Measurements from ENCODE around the gene LMNB1.

GRCh38 chr5:126877602-126878001 is 100.7 kb downstream of the LMNB1 start:
- TF ChIP-seq TCF7L2 (IDR thresholded peaks at IDR 0.05; ENCODE audit: borderline replicate concordance, extremely low read depth, insufficient read depth, insufficient read length) (no peak), REST (IDR thresholded peaks at IDR 0.05; ENCODE audit: low read depth) (no peak), JUND (IDR thresholded peaks at IDR 0.05) (no peak), POLR2AphosphoS5 (IDR thresholded peaks at IDR 0.05; ENCODE audit: low read depth, low read length) (no peak)
- TF ChIP-seq, protein P1, sequence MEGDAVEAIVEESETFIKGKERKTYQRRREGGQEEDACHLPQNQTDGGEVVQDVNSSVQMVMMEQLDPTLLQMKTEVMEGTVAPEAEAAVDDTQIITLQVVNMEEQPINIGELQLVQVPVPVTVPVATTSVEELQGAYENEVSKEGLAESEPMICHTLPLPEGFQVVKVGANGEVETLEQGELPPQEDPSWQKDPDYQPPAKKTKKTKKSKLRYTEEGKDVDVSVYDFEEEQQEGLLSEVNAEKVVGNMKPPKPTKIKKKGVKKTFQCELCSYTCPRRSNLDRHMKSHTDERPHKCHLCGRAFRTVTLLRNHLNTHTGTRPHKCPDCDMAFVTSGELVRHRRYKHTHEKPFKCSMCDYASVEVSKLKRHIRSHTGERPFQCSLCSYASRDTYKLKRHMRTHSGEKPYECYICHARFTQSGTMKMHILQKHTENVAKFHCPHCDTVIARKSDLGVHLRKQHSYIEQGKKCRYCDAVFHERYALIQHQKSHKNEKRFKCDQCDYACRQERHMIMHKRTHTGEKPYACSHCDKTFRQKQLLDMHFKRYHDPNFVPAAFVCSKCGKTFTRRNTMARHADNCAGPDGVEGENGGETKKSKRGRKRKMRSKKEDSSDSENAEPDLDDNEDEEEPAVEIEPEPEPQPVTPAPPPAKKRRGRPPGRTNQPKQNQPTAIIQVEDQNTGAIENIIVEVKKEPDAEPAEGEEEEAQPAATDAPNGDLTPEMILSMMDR (IDR thresholded peaks at IDR 0.05 in 2 of 3, conservative IDR thresholded peaks at IDR 0.05 in 1 of 3; ENCODE audit: borderline replicate concordance in 1 of 3, insufficient read depth in 1 of 3, low read depth in 2 of 3, low read length in 2 of 3), result no peak
